K562 (cell line): Measurements from ENCODE around the gene COG4. TPM values are rescaled to one million over a fixed set of nuclear protein-coding genes. Genes with fewer than 3 reads are reported as not detected.
A peak's percentile ranks its signal among the peaks of the same experiment; 100 is the strongest.

Experiments used
- ARNT ChIP-seq, 2 experiments: fragments of 450-650 bp; IDR thresholded peaks; 2 replicates each; pipeline ENCODE4 v1.6.1; 2016; ENCODE audit warnings: mild to moderate bottlenecking in 1 of 2
- CEBPG ChIP-seq, 3 experiments: fragments of 200-800 bp in 1 of 3; sonication (Bioruptor generic) in 1 of 3; sonication (generic) in 1 of 3; formaldehyde crosslinking in 1 of 3; IDR thresholded peaks in 2 of 3; conservative IDR thresholded peaks in 1 of 3; 2 replicates each; pipeline versions ENCODE4 v1.6.1 to v1.8.0; 2016 to 2022; ENCODE audit warnings: missing compliant biosample characterization in 2 of 3, missing genetic modification characterization in 2 of 3, mild to moderate bottlenecking in 1 of 3, missing genetic modification reagents in 1 of 3
- HDAC1 ChIP-seq, 2 experiments: fragments of 450-650 bp; IDR thresholded peaks; 2 replicates each; pipeline ENCODE4 v1.6.1; 2016 to 2017; ENCODE audit warnings: inconsistent platforms in 1 of 2, mild to moderate bottlenecking in 1 of 2, moderate library complexity in 1 of 2
- LEF1 ChIP-seq: fragments of 450-650 bp; IDR thresholded peaks from 2 replicates; pipeline ENCODE4 v1.6.1; 2016; ENCODE audit warnings: mild to moderate bottlenecking
- MBD1 ChIP-seq: fragments of 250-450 bp; sonication (Bioruptor Pico); IDR thresholded peaks from 2 replicates; pipeline ENCODE4 v1.8.0; 2022; ENCODE audit warnings: inconsistent platforms
- MTF1 ChIP-seq: fragments of 250-450 bp; sonication (Bioruptor Pico); IDR thresholded peaks from 2 replicates; pipeline ENCODE4 v1.9.0; 2021; ENCODE audit warnings: moderate library complexity, mild to moderate bottlenecking, inconsistent platforms, borderline replicate concordance
- NONO ChIP-seq, 2 experiments: fragments of 200-400 bp in 1 of 2; fragments of 450-650 bp in 1 of 2; formaldehyde crosslinking in 1 of 2; IDR thresholded peaks; 2 replicates each; pipeline ENCODE4 v1.6.1; 2017; ENCODE audit warnings: low read depth in 2 of 2, mild to moderate bottlenecking in 2 of 2, moderate library complexity in 2 of 2, low read length in 1 of 2
- NR3C1 ChIP-seq: sonication (generic); formaldehyde crosslinking; IDR thresholded peaks from 2 replicates; pipeline ENCODE4 v1.8.1; 2022; ENCODE audit warnings: missing genetic modification reagents
- SMARCB1 ChIP-seq: IDR thresholded peaks from 2 replicates; pipeline ENCODE4 v1.6.1; 2011; ENCODE audit warnings: improper control_type of control experiment, low read depth; ENCODE audit not compliant: insufficient read length
- TCF7L2 ChIP-seq: fragments of 150-350 bp; IDR thresholded peaks from 2 replicates; pipeline ENCODE4 v1.6.1; 2016; ENCODE audit warnings: low read depth, mild to moderate bottlenecking, low read length, moderate library complexity
- TCFL5 ChIP-seq: fragments of 250-450 bp; sonication (Bioruptor Pico); conservative IDR thresholded peaks from 2 replicates; pipeline ENCODE4 v1.6.1; 2021; ENCODE audit warnings: mild to moderate bottlenecking, moderate library complexity, matching md5 sums
- ZNF436 ChIP-seq: fragments of 250-450, 450-650 bp; sonication (Bioruptor Pico); formaldehyde crosslinking; IDR thresholded peaks from 2 replicates; pipeline ENCODE4 v1.7.0; 2020; ENCODE audit warnings: mild to moderate bottlenecking
- ZNF561 ChIP-seq: fragments of 450-650 bp; formaldehyde crosslinking; conservative IDR thresholded peaks from 2 replicates; pipeline ENCODE4 v1.4.0; 2020; ENCODE audit warnings: mild to moderate bottlenecking, moderate library complexity
- ZNF592 ChIP-seq: fragments of 450-650 bp; IDR thresholded peaks from 2 replicates; pipeline ENCODE4 v1.6.1; 2017; ENCODE audit warnings: antibody characterized with exemption, mild to moderate bottlenecking
- ZSCAN32 ChIP-seq: fragments of 450-650 bp; formaldehyde crosslinking; IDR thresholded peaks from 2 replicates; pipeline ENCODE4 v1.4.0; 2020; ENCODE audit warnings: mild to moderate bottlenecking, moderate library complexity
- polyA plus RNA-seq, 8 experiments: library from polyadenylated mRNA; depleted of rRNA in 4 of 8; stranded (reverse) in 5 of 8; unstranded in 3 of 8; fragments of >200 nt; fragmentation: Nextera tagmentation in 2 of 8; fragmentation: Illumina TruSeq in 1 of 8; extraction: Ambion mirVana in 2 of 8; extraction: Trizol in 1 of 8; gene quantifications; 2 replicates each; pipeline versions ENCODE4 v1.2.1 to v1.2.3, GENCODE V29; 2011 to 2014; ENCODE audit warnings: inconsistent platforms in 1 of 8, missing spikeins in 1 of 8
- total RNA-seq, 7 experiments: library from RNA; depleted of rRNA in 6 of 7; stranded (reverse); fragments of >200 nt in 6 of 7; fragmentation: Illumina TruSeq in 2 of 7; extraction: Trizol in 2 of 7; gene quantifications; 2 replicates each; pipeline versions ENCODE4 v1.2.1 to v1.2.3, GENCODE V29; 2011 to 2021; ENCODE audit warnings: low replicate concordance in 1 of 7
- TF ChIP-seq, protein P1 (sequence below): sonication (generic); formaldehyde crosslinking; IDR thresholded peaks from 2 replicates; pipeline ENCODE4 v1.8.0; 2022; ENCODE audit warnings: missing genetic modification reagents, mild to moderate bottlenecking, borderline replicate concordance
- TF ChIP-seq, protein P2 (sequence below): fragments of 450-650 bp; formaldehyde crosslinking; IDR thresholded peaks from 2 replicates; pipeline ENCODE4 v1.4.0; 2022; ENCODE audit warnings: missing genetic modification characterization

The COG4 gene
- total and polyA plus RNA-seq, 9 of the 15 experiments (the other 6 are each of a cell fraction or from before 2014, with no cell fraction given) = 13.7 to 73.9 (median 44.2) TPM

GRCh38 chr16:70432356-70432722 lies 91.0 kb downstream of the COG4 start (continued):
- no peak for TF ChIP-seq TCF7L2
- no peak for TF ChIP-seq NONO (IDR thresholded peaks at IDR 0.05; ENCODE audit: low read depth in 2 of 2, low read length in 1 of 2)
- no peak for TF ChIP-seq LEF1
- no peak for TF ChIP-seq ZNF561 (CRISPR knock-in tag)
- no peak for TF ChIP-seq TCFL5 (CRISPR knock-in tag)
- TF ChIP-seq CEBPG (CRISPR knock-in tag; IDR thresholded peaks at IDR 0.05) = no peak
- TF ChIP-seq CEBPG (tag; conservative IDR thresholded peaks at IDR 0.05 in 1 of 2, IDR thresholded peaks at IDR 0.05 in 1 of 2) = peak in 1 of 2 experiments; percentile 22; a peak in 1 of 4 replicates
- no peak for TF ChIP-seq MTF1 (CRISPR knock-in tag)
- TF ChIP-seq ZNF436 = no peak
- TF ChIP-seq, protein P1, sequence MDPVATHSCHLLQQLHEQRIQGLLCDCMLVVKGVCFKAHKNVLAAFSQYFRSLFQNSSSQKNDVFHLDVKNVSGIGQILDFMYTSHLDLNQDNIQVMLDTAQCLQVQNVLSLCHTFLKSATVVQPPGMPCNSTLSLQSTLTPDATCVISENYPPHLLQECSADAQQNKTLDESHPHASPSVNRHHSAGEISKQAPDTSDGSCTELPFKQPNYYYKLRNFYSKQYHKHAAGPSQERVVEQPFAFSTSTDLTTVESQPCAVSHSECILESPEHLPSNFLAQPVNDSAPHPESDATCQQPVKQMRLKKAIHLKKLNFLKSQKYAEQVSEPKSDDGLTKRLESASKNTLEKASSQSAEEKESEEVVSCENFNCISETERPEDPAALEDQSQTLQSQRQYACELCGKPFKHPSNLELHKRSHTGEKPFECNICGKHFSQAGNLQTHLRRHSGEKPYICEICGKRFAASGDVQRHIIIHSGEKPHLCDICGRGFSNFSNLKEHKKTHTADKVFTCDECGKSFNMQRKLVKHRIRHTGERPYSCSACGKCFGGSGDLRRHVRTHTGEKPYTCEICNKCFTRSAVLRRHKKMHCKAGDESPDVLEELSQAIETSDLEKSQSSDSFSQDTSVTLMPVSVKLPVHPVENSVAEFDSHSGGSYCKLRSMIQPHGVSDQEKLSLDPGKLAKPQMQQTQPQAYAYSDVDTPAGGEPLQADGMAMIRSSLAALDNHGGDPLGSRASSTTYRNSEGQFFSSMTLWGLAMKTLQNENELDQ (CRISPR knock-in tag) = no peak
- TF ChIP-seq ZNF592 = peak; percentile 55; the same call in 1 of the 2 replicates
- no peak for TF ChIP-seq ZSCAN32 (CRISPR knock-in tag)
- TF ChIP-seq, protein P2, sequence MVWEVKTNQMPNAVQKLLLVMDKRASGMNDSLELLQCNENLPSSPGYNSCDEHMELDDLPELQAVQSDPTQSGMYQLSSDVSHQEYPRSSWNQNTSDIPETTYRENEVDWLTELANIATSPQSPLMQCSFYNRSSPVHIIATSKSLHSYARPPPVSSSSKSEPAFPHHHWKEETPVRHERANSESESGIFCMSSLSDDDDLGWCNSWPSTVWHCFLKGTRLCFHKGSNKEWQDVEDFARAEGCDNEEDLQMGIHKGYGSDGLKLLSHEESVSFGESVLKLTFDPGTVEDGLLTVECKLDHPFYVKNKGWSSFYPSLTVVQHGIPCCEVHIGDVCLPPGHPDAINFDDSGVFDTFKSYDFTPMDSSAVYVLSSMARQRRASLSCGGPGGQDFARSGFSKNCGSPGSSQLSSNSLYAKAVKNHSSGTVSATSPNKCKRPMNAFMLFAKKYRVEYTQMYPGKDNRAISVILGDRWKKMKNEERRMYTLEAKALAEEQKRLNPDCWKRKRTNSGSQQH (CRISPR knock-in tag) = no peak
- no peak for TF ChIP-seq MBD1 (CRISPR knock-in tag)
- no peak for TF ChIP-seq HDAC1 (IDR thresholded peaks at IDR 0.05)
- no peak for TF ChIP-seq NR3C1
- TF ChIP-seq ARNT (IDR thresholded peaks at IDR 0.05) = no peak
- no peak for TF ChIP-seq SMARCB1
